GM21381 (cell line): ENCODE data around the gene HTR6.
"Not testable (repeated sequence)": the region's sequence is repeated elsewhere in the genome, so short reads cannot be mapped to it uniquely, and the experiment has no call there.

Experiments used
- ATAC-seq: cut with Tn5 transposase; IDR thresholded peaks from one replicate; pipeline ENCODE4 v1.9.1; 2021; ENCODE audit warnings: mild to moderate bottlenecking, moderate library complexity; ENCODE audit not compliant: unreplicated experiment

HTR6 gene

GRCh38 chr1:19664453-19665185, at the start of gene HTR6:
Gene HTR6 (plus strand): TSS chr1:19664875. CDS start chr1:19665754, 879 bp downstream.
- no peak for ATAC-seq

- ATAC-seq = no peak
Observed at GRCh38 chr1:19615438-19615837, 49.2 kb upstream of the HTR6 start.

DNA sequence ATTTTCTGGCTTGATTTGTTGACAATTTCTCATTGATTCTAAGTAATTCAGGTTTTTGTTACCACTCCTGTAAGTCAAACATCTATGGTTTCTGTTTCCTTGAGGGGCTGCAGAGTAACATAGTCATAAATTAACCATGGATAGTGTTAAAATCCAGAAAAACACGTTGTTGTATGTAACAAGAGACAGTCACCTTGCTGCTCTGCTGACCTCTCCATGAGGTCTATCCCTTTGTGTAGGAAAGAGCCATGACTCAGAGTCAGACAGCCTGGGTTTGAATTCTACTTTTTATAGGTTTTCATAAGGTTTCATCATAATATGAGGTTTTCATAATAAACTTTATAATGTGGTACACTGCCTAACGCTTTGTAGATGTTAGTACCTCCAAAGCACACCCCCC, 48.2 kb upstream of the HTR6 start:
- ATAC-seq = no peak

DNA sequence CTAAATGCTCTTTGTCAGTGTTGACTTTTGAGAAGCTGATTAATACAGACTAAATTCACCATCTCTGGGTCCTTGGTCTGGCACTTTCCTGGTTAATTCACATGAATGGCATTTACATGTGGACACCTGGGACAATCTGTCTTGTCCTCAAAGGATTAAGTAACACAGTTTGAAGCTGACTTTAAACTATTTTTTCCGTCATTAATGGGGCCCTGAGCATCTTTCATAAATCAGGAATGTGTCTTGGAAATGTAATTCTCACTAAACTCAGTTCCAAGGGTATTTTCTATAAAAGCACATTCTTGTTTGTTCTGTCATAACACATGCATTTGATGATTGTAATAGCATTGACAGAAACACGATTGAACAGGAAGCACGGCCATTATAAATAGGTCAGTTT, 47.3 kb upstream of the HTR6 start:
- ATAC-seq = no peak

- no peak for ATAC-seq
Observed at GRCh38 chr1:19618428-19618827, 46.2 kb upstream of the HTR6 start.

- ATAC-seq = no peak
Observed at GRCh38 chr1:19619697-19620384, 44.8 kb upstream of the HTR6 start.

- ATAC-seq = no peak
Observed at GRCh38 chr1:19620786-19621185, 43.9 kb upstream of the HTR6 start.

DNA sequence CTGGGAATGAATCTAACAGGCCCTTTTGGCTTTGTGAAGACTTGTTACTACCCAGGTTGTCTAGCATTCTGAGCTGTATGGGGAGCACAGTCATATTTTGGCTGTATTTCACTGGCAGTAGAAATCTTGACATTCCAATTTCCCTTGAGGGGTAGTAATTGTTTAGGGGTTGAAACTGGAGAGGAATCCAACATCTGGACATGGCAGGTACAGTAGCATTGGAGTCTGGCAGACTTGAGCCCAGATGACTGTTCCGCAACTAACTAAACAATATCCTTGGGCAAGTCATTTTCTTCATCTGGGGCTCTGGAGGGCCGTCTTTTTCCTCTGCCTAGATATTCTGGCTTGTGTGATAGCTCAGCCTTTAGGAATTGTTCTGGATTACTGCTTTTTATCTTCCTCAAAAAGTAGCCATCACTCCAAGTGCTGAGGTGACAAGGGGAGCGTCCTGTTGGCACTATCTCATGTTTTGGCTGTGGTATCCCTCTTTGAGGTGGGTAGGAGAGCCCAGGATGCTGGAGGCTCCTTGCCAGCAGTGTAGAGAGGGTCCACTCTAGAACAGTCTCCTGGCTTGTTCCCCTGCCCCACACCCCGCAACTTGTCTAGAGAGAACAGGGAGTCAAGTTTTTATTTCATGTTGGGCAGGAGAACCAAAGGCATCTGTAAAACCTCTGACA, 43.3 kb upstream of the HTR6 start:
- ATAC-seq = no peak

DNA sequence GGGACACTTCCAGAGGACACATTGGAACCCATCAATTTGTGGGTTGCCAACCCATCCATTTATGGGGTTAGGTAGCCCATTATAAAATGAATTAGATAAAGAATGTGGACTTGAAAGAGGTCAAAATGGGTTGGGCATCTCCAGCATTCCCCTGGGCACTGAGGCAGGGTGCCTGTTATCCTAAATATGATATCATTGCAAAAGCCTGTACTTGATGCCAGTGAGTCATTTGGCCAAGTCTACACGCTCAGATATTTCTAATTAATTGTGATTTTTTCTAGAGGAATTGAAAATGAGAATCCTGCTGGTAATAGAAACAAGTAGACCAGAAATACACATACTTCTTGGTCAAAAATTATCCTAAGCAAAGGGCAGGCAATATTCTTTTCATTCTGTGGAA, 42.5 kb upstream of the HTR6 start:
- no peak for ATAC-seq

- ATAC-seq = no peak
Observed at GRCh38 chr1:19623523-19623922, 41.2 kb upstream of the HTR6 start.

- no peak for ATAC-seq
Observed at GRCh38 chr1:19625291-19625937, 39.3 kb upstream of the HTR6 start.

DNA sequence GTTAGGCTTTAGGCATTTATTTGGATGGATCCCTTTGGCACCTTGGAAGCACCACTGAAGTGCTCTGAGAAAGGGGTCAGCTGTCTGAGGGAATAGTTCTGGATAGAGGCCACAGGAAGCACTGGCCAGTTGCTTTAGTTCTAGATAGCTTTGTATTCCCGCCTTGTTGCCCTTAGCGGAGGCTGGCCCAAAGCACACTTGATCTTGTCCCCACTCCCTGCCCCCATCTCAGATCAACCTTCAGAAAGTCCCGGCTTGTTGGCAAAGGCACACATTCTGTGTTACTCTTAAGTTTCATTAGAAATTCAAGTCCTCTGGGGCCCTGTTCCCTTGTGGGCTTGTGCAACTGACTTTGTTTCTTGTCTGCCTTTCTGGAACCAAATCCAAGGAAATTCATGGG, 35.8 kb upstream of the HTR6 start:
- no peak for ATAC-seq

DNA sequence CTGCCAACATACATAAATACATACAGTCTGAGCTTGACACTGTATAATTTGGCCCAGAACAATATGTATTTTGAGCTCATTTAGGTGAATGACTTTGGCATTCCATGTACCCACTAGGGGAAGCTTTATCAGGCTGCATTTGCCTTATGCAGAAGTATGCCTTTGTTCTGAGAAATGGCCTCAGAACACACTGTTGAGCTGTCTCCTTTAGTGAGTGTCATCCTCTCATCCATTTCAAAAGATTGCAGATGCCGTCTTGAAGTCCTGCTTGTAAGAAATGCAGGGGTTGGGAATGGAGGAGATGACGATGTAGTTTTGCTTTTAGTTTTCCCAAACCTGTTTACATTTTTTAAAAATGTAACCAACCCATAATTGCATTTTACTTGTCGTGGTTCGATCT, 35.3 kb upstream of the HTR6 start:
- no peak for ATAC-seq

- not testable (repeated sequence) for ATAC-seq
Observed at GRCh38 chr1:19630192-19630591, 34.5 kb upstream of the HTR6 start.

DNA sequence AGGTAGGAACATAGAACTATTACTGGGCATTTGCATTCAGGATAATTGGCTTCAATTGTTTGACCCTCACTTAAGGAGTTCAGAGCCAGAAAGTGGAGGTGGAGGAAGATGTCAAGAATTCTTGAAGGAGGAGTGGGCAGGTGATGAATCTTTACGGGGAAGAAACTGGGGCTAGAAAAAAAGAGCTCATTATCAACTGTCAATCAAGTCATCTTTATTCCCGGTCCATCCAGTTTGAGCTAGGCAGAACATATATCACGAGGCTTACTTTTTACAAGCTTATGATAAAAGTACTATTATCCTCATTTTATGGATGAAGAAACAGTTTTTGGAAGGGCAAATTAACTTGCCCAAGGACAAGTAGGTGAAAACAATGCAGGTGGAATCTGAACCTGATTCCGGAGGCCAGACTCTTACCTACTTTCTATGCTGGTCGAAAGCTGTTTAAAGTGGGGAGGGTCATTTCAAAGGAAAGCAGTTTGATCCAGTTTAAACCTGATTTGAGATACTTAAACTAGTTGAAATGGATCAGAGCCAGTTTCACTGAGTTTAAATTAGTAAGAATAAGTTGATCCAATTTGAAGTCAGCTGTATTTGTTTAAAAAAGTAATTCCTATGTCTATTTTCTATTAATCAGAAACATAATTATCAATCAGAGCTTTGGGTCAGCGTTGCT, 33.8 kb upstream of the HTR6 start:
- no peak for ATAC-seq

- ATAC-seq = no peak
Observed at GRCh38 chr1:19632211-19632610, 32.5 kb upstream of the HTR6 start.

GRCh38 chr1:19633106-19633505, 31.6 kb upstream of the HTR6 start:
- ATAC-seq = no peak

GRCh38 chr1:19635064-19635463, 29.6 kb upstream of the HTR6 start:
- ATAC-seq = not testable (repeated sequence)

- ATAC-seq = no peak
Observed at GRCh38 chr1:19635646-19636045, 29.0 kb upstream of the HTR6 start.

DNA sequence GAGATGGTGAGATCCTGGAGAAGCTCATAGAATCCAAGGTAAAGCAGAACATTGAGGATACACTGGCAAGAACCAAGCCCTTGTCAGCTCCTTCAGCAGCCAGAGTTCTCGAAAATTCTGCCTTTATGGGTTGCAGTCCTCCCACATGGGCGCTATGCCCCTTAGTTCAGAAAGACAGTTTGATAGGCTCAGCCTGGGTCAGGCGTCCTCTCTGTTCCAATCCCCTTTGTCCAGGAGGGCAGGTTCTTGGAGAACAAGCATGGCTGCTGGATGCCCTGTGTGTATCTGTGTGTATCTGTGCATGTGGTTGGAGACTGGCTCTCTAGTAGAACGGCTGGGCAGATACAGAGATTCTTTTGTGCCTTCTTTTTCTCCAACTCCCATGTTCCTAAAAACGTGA, 28.6 kb upstream of the HTR6 start:
- ATAC-seq = no peak

DNA sequence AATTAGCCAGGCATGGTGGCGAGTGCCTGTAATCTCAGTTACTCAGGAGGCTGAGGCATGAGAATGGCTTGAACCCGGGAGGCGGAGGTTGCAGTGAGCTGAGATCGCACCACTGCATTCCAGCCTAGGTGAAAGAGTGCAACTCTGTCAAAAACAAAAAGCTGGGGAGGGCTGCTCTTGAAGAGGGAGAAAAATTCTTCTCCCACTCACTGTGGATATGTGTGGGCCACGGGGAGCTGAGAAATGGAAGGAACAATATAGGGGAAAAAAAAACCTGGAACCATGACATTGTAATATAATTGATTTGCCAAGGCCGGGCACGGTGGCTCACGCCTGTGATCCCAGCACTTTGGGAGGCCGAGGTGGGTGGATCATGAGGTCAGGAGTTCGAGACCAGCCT, 27.9 kb upstream of the HTR6 start:
- not testable (repeated sequence) for ATAC-seq
